H9 (cell line): Measurements from ENCODE around the gene CCNY. TPM values are rescaled to one million over a fixed set of nuclear protein-coding genes. Genes with fewer than 3 reads are reported as not detected.

ENCODE experiments used
- DNase-seq: peaks from one replicate; pipeline ENCODE4 v3.0.0-alpha.2; 2017
- H2AFZ ChIP-seq: one replicate; pipeline ENCODE4 v1.6.1; 2013; ENCODE audit warnings: mild to moderate bottlenecking, low read length, control low read depth, moderate library complexity
- H2AK5ac ChIP-seq: 2 replicates; pipeline ENCODE4 v1.6.1; 2013; ENCODE audit warnings: low read length, control low read depth, mixed read lengths; ENCODE audit not compliant: insufficient read length
- H2BK120ac ChIP-seq: one replicate; pipeline ENCODE4 v1.6.1; 2013; ENCODE audit warnings: low read depth, mild to moderate bottlenecking, low read length, control low read depth, inconsistent platforms; ENCODE audit not compliant: poor library complexity, severe bottlenecking
- H2BK12ac ChIP-seq: 2 replicates; pipeline ENCODE4 v1.6.1; 2013; ENCODE audit warnings: low read length, control low read depth, mixed read lengths, low read depth; ENCODE audit not compliant: insufficient read length
- H2BK15ac ChIP-seq: 2 replicates; pipeline ENCODE4 v1.6.1; 2013; ENCODE audit warnings: low read depth, low read length, control low read depth
- H2BK20ac ChIP-seq: one replicate; pipeline ENCODE4 v1.6.1; 2013; ENCODE audit warnings: low read depth, mild to moderate bottlenecking, low read length, control low read depth, inconsistent platforms; ENCODE audit not compliant: poor library complexity, severe bottlenecking
- H2BK5ac ChIP-seq: 2 replicates; pipeline ENCODE4 v1.6.1; 2013; ENCODE audit warnings: low read length, control low read depth, mixed read lengths; ENCODE audit not compliant: insufficient read length
- H3K14ac ChIP-seq: 2 replicates; pipeline ENCODE4 v1.6.1; 2013; ENCODE audit warnings: low read length, control low read depth; ENCODE audit not compliant: insufficient read depth
- H3K18ac ChIP-seq: 2 replicates; pipeline ENCODE4 v1.6.1; 2013; ENCODE audit warnings: low read depth, mild to moderate bottlenecking, mixed read lengths, low read length, control low read depth; ENCODE audit not compliant: insufficient read length
- H3K23ac ChIP-seq: 2 replicates; pipeline ENCODE4 v1.6.1; 2013; ENCODE audit warnings: low read length, control low read depth, mixed read lengths, low read depth; ENCODE audit not compliant: insufficient read length
- H3K23me2 ChIP-seq: 2 replicates; pipeline ENCODE4 v1.6.1; 2013; ENCODE audit warnings: low read depth, mild to moderate bottlenecking, mixed read lengths, low read length, control low read depth; ENCODE audit not compliant: insufficient read length, poor library complexity, severe bottlenecking
- H3K27ac ChIP-seq: 2 replicates; pipeline ENCODE4 v1.5.1; 2013; ENCODE audit warnings: low read length, control low read depth, mixed read lengths, low read depth; ENCODE audit not compliant: insufficient read length
- H3K27me3 ChIP-seq: 2 replicates; pipeline ENCODE4 v1.6.1; 2013; ENCODE audit warnings: low read length, control low read depth, inconsistent platforms; ENCODE audit not compliant: insufficient read depth
- H3K4ac ChIP-seq: 2 replicates; pipeline ENCODE4 v1.6.1; 2013; ENCODE audit warnings: low read depth, mild to moderate bottlenecking, control low read depth, inconsistent platforms, low read length, moderate library complexity
- H3K4me1 ChIP-seq: 2 replicates; pipeline ENCODE4 v1.6.1; 2013; ENCODE audit warnings: low read length, control low read depth, inconsistent platforms; ENCODE audit not compliant: insufficient read depth
- H3K4me2 ChIP-seq: 2 replicates; pipeline ENCODE4 v1.6.1; 2013; ENCODE audit warnings: low read length, control low read depth, mixed read lengths; ENCODE audit not compliant: insufficient read length, insufficient read depth
- H3K56ac ChIP-seq: 2 replicates; pipeline ENCODE4 v1.6.1; 2013; ENCODE audit warnings: low read depth, mild to moderate bottlenecking, mixed read lengths, low read length, control low read depth; ENCODE audit not compliant: insufficient read length
- H3K79me1 ChIP-seq: 2 replicates; pipeline ENCODE4 v1.6.1; 2013; ENCODE audit warnings: low read depth, mild to moderate bottlenecking, moderate library complexity, low read length, control low read depth, inconsistent platforms; ENCODE audit not compliant: insufficient read depth, poor library complexity, severe bottlenecking
- H3K79me2 ChIP-seq: 2 replicates; pipeline ENCODE4 v1.6.1; 2013; ENCODE audit warnings: low read length, control low read depth, inconsistent platforms; ENCODE audit not compliant: insufficient read depth
- H3K9ac ChIP-seq: 2 replicates; pipeline ENCODE4 v1.6.1; 2013; ENCODE audit warnings: low read length, control low read depth, mixed read lengths; ENCODE audit not compliant: insufficient read length; ENCODE audit errors: extremely low read depth
- H3K9me3 ChIP-seq: one replicate; pipeline ENCODE4 v1.6.1; 2013; ENCODE audit warnings: low read depth, low read length, inconsistent platforms; ENCODE audit not compliant: control insufficient read depth
- H3T11ph ChIP-seq: one replicate; pipeline ENCODE4 v1.6.1; 2013; ENCODE audit warnings: mild to moderate bottlenecking, low read length, control low read depth, inconsistent platforms
- H4K20me1 ChIP-seq: one replicate; pipeline ENCODE4 v1.6.1; 2013; ENCODE audit not compliant: control insufficient read depth, insufficient read length, insufficient read depth
- H4K5ac ChIP-seq: 2 replicates; pipeline ENCODE4 v1.6.1; 2013; ENCODE audit warnings: low read depth, mild to moderate bottlenecking, mixed read lengths, low read length, control low read depth; ENCODE audit not compliant: insufficient read length
- H4K8ac ChIP-seq: replicated peaks from 2 replicates; pipeline ENCODE4 v1.6.1; 2013; ENCODE audit warnings: low read length, control low read depth, mixed read lengths, low read depth; ENCODE audit not compliant: insufficient read length
- H4K91ac ChIP-seq: 2 replicates; pipeline ENCODE4 v1.6.1; 2013; ENCODE audit warnings: low read depth, mild to moderate bottlenecking, moderate library complexity, mixed read lengths, low read length, control low read depth; ENCODE audit not compliant: insufficient read length
- H3K27ac Mint-ChIP-seq, 3 experiments: 2 replicates in 2 of 3; 3 replicates in 1 of 3; pipeline ENCODE4 v1.8.0; 2020 to 2021; ENCODE audit warnings: mixed read lengths in 3 of 3, mild to moderate bottlenecking in 1 of 3, moderate library complexity in 1 of 3
- H3K27me3 Mint-ChIP-seq: 2 replicates; pipeline ENCODE4 v1.8.0; 2021; ENCODE audit warnings: low read depth, mild to moderate bottlenecking, moderate library complexity, mixed read lengths
- H3K36me3 Mint-ChIP-seq, 3 experiments: 2 replicates in 2 of 3; 3 replicates in 1 of 3; pipeline ENCODE4 v1.8.0; 2020 to 2021; ENCODE audit warnings: low read depth in 3 of 3, mixed read lengths in 3 of 3; ENCODE audit not compliant: insufficient read depth in 1 of 3
- H3K4me1 Mint-ChIP-seq, 2 experiments: 2 replicates each; pipeline ENCODE4 v1.8.0; 2020; ENCODE audit warnings: mixed read lengths in 2 of 2
- H3K4me3 Mint-ChIP-seq, 2 experiments: 2 replicates in 1 of 2; 3 replicates in 1 of 2; pipeline ENCODE4 v1.8.0; 2020 to 2021; ENCODE audit warnings: mild to moderate bottlenecking in 2 of 2, mixed read lengths in 2 of 2, moderate library complexity in 1 of 2
- H3K9me3 Mint-ChIP-seq, 2 experiments: 2 replicates in 1 of 2; 3 replicates in 1 of 2; pipeline ENCODE4 v1.8.0; 2020; ENCODE audit warnings: mild to moderate bottlenecking in 2 of 2, mixed read lengths in 2 of 2, moderate library complexity in 1 of 2
- CTCF ChIP-seq: fragments of 200-600 bp; sonication (generic); conservative IDR thresholded peaks from 3 replicates; pipeline ENCODE4 v1.8.0; 2021; ENCODE audit warnings: antibody characterized with exemption, mild to moderate bottlenecking
- WGBS: extraction: QIAGEN DNeasy Blood & Tissue Kit; methylation state at CpG from one replicate; pipeline ENCODE4 v1.1.7; 2013; ENCODE audit warnings: missing lambda C conversion rate, low lambda C conversion rate, mixed read lengths; ENCODE audit not compliant: insufficient read length; ENCODE audit errors: extremely low coverage; 5-methylcytosine and 5-hydroxymethylcytosine counted together
- total RNA-seq: library from RNA; stranded (reverse); gene quantifications from 2 replicates; pipeline ENCODE4 v1.2.1, GENCODE V29; 2021

The CCNY gene
- total RNA-seq, 1 experiment from 2014 or later = 62.1 TPM

GRCh38 chr10:35425595-35425994 lies 89.3 kb downstream of the CCNY start:
- Histone ChIP-seq H3K9ac (no peak overlapping the region), H3K4ac (no peak overlapping the region), H2BK5ac (no peak overlapping the region), H3K9me3 (no peaks in the 10 kb centered on the region), H3K79me2 (peaks cover 2% of the 10 kb centered on the region; the same call in 1 of the 2 replicates), H3K79me1 (no peaks in the 10 kb centered on the region), H3K56ac (no peak overlapping the region), H2BK20ac (no peak overlapping the region), H2BK15ac (no peak overlapping the region), H3K14ac (no peak overlapping the region), H4K91ac (no peak overlapping the region), H2BK12ac (no peak overlapping the region), H3K27ac (no peak overlapping the region), H2AK5ac (no peak overlapping the region), H3K18ac (no peak overlapping the region), H3K27me3 (no peaks in the 10 kb centered on the region), H3T11ph (no peak overlapping the region), H4K20me1 (peaks cover 2% of the 10 kb centered on the region), H3K4me1 (peaks cover 10% of the 10 kb centered on the region), H2AFZ (no peak overlapping the region), H3K23me2 (no peaks in the 10 kb centered on the region), H3K23ac (no peak overlapping the region), H4K5ac (no peak overlapping the region), H2BK120ac (no peak overlapping the region), H3K4me2 (no peak overlapping the region), H4K8ac (no peak overlapping the region)
- no peaks in the 10 kb centered on the region for H3K27me3 Mint-ChIP-seq
- H3K27ac Mint-ChIP-seq = no peak overlapping the region
- no peak for DNase-seq
- no peaks in the 10 kb centered on the region for H3K36me3 Mint-ChIP-seq
- no CpG with 5 or more reads among the region's 1 CpG for WGBS
- no peak for TF ChIP-seq CTCF
- H3K4me1 Mint-ChIP-seq = peaks cover 45 to 49% of the 10 kb centered on the region in 2 experiments
- no peak overlapping the region for H3K4me3 Mint-ChIP-seq
- no peaks in the 10 kb centered on the region; a peak in 1 of 5 replicates for H3K9me3 Mint-ChIP-seq
